HEK293 (cell line): ENCODE data around the gene RTP3.

Experiments
- ZBTB21 ChIP-seq: fragments of 450-650 bp; formaldehyde crosslinking; IDR thresholded peaks from 2 replicates; pipeline ENCODE4 v1.5.1; 2017; ENCODE audit warnings: missing biosample characterization, missing genetic modification characterization
- TF ChIP-seq, protein P1 (sequence below): sonication (generic); formaldehyde crosslinking; IDR thresholded peaks from 2 replicates; pipeline ENCODE4 v1.8.1; 2022; ENCODE audit warnings: mild to moderate bottlenecking, moderate library complexity, missing genetic modification reagents

DNA sequence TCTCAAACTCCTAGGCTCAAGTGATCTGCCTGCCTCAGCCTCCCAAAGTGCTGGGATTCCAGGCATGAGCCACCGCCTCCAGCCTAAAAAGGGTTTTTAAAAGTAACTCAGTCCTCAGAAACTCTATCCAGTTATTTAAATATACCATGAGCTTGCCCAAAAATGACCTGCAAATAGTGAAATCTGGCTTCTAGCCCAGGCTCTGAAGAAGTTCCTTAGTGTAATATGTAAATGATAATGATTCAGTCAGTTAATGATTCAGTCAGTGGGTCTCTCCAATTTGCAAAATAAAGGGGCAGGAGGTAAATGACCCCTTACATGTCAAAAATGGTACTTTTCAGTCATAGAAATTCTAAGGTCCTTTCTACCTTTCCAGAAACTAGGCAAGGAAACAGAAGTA lies 39.5 kb downstream of the RTP3 start:
- TF ChIP-seq, protein P1, sequence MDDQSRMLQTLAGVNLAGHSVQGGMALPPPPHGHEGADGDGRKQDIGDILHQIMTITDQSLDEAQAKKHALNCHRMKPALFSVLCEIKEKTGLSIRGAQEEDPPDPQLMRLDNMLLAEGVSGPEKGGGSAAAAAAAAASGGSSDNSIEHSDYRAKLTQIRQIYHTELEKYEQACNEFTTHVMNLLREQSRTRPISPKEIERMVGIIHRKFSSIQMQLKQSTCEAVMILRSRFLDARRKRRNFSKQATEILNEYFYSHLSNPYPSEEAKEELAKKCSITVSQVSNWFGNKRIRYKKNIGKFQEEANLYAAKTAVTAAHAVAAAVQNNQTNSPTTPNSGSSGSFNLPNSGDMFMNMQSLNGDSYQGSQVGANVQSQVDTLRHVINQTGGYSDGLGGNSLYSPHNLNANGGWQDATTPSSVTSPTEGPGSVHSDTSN (CRISPR knock-in tag) = no peak
- no peak for TF ChIP-seq ZBTB21 (tag by site-specific recombination)
